ENCODE data around the gene RGS6.

GRCh38 chr14:72557671-72558070 is 625.4 kb downstream of the RGS6 start:
- TF ChIP-seq BHLHE40 (IDR thresholded peaks at IDR 0.05; ENCODE audit: borderline replicate concordance) (no peak), ZNF384 (IDR thresholded peaks at IDR 0.05) (no peak), SP1 (IDR thresholded peaks at IDR 0.05) (no peak), FOXM1 (IDR thresholded peaks at IDR 0.05; ENCODE audit: borderline replicate concordance) (no peak), SUZ12 (IDR thresholded peaks at IDR 0.05) (no peak), FOXK2 (IDR thresholded peaks at IDR 0.05) (no peak), LEF1 (IDR thresholded peaks at IDR 0.05; ENCODE audit: borderline replicate concordance) (no peak), ARNT (IDR thresholded peaks at IDR 0.05) (no peak), NFRKB (IDR thresholded peaks at IDR 0.05) (no peak)
